IMR-90 (cell line): Measurements from ENCODE around the gene PI4KA. TPM values are rescaled to one million over a fixed set of nuclear protein-coding genes. Genes with fewer than 3 reads are reported as not detected.
A peak's percentile ranks its signal among the peaks of the same experiment; 100 is the strongest.

Experiments
- ATAC-seq: fragments of 200-7000 bp; cut with Tn5 transposase; 2 replicates; pipeline ENCODE4 v1.9.1; 2020; ENCODE audit warnings: low read depth, mild to moderate bottlenecking, moderate library complexity
- BruUV-seq: library from RNA; stranded (reverse); fragments of 400-500 nt; replicated peaks from 2 replicates; lab custom pipeline; 2021; lab: Mats Ljungman, UMichigan
- CTCF ChIA-PET: fragments of 300-600 bp; formaldehyde crosslinking; extraction: SDS; loops from one replicate; lab custom pipeline; 2021; ENCODE audit warnings: antibody characterized with exemption; lab: Yijun Ruan, JAX
- POLR2A ChIA-PET: fragments of 300-600 bp; sonication (Branson Sonifier 250); formaldehyde crosslinking; loops from one replicate; lab custom pipeline; 2022; ENCODE audit warnings: antibody characterized with exemption; ENCODE audit not compliant: unreplicated experiment; lab: Charles Lee
- DNase-seq: peaks from one replicate; pipeline ENCODE4 v3.0.0; 2013
- H2AFZ ChIP-seq: replicated peaks from 2 replicates; pipeline ENCODE3; 2013; ENCODE audit warnings: low read length, mild to moderate bottlenecking; ENCODE audit not compliant: poor library complexity
- H2AK5ac ChIP-seq: 2 replicates; pipeline ENCODE4 v1.6.1; 2013; ENCODE audit warnings: low read depth, low read length, inconsistent platforms
- H2AK9ac ChIP-seq: replicated peaks from 2 replicates; pipeline ENCODE3; 2013; ENCODE audit warnings: mild to moderate bottlenecking, low read depth, low read length, moderate library complexity; ENCODE audit not compliant: poor library complexity
- H2BK120ac ChIP-seq: 2 replicates; pipeline ENCODE4 v1.6.1; 2013; ENCODE audit warnings: low read depth, low read length, inconsistent platforms
- H2BK15ac ChIP-seq: 3 replicates; pipeline ENCODE4 v1.6.1; 2013; ENCODE audit warnings: low read depth, low read length, inconsistent platforms
- H2BK20ac ChIP-seq: 2 replicates; pipeline ENCODE4 v1.6.1; 2013; ENCODE audit warnings: low read depth, mild to moderate bottlenecking, inconsistent platforms, low read length, moderate library complexity
- H2BK5ac ChIP-seq: 2 replicates; pipeline ENCODE4 v1.6.1; 2013; ENCODE audit warnings: mild to moderate bottlenecking, low read depth, low read length, inconsistent platforms; ENCODE audit not compliant: poor library complexity, severe bottlenecking
- H3K14ac ChIP-seq: replicated peaks from 2 replicates; pipeline ENCODE4 v1.6.1; 2013; ENCODE audit warnings: low read depth, low read length, inconsistent platforms
- H3K18ac ChIP-seq: 2 replicates; pipeline ENCODE4 v1.6.1; 2013; ENCODE audit warnings: low read depth, low read length, control low read depth
- H3K23ac ChIP-seq: 2 replicates; pipeline ENCODE4 v1.6.1; 2013; ENCODE audit warnings: low read depth, low read length, inconsistent platforms
- H3K27ac ChIP-seq: 2 replicates; pipeline ENCODE4 v1.5.1; 2013; ENCODE audit warnings: mild to moderate bottlenecking, control low read depth, low read length; ENCODE audit not compliant: insufficient read depth
- H3K27me3 ChIP-seq: 2 replicates; pipeline ENCODE4 v1.6.1; 2013; ENCODE audit warnings: low read length; ENCODE audit not compliant: control insufficient read depth, insufficient read depth
- H3K36me3 ChIP-seq: 2 replicates; pipeline ENCODE4 v1.6.1; 2013; ENCODE audit warnings: low read length, mixed read lengths; ENCODE audit not compliant: control insufficient read depth, insufficient read depth
- H3K4ac ChIP-seq: 2 replicates; pipeline ENCODE4 v1.6.1; 2013; ENCODE audit warnings: low read depth, low read length, inconsistent platforms
- H3K4me1 ChIP-seq: 2 replicates; pipeline ENCODE4 v1.6.1; 2013; ENCODE audit warnings: low read length, mixed read lengths; ENCODE audit not compliant: control insufficient read depth, insufficient read depth
- H3K4me2 ChIP-seq: 2 replicates; pipeline ENCODE4 v1.6.1; 2013; ENCODE audit warnings: low read depth, mild to moderate bottlenecking, control low read depth, low read length, moderate library complexity
- H3K4me3 ChIP-seq: 2 replicates; pipeline ENCODE4 v1.5.1; 2013; ENCODE audit warnings: low read depth, mild to moderate bottlenecking, control low read depth, low read length, moderate library complexity; ENCODE audit not compliant: insufficient read depth
- H3K56ac ChIP-seq: 2 replicates; pipeline ENCODE4 v1.6.1; 2013; ENCODE audit warnings: low read length, inconsistent platforms; ENCODE audit not compliant: insufficient read depth; ENCODE audit errors: extremely low read depth
- H3K79me1 ChIP-seq, 2 experiments: 2 replicates each; pipeline ENCODE4 v1.6.1; 2013; ENCODE audit warnings: low read length in 2 of 2, inconsistent platforms in 1 of 2, low read depth in 1 of 2
- H3K9ac ChIP-seq: 2 replicates; pipeline ENCODE4 v1.6.1; 2013; ENCODE audit warnings: low read depth, low read length, control low read depth
- H3K9me1 ChIP-seq: 2 replicates; pipeline ENCODE4 v1.6.1; 2013; ENCODE audit warnings: low read length, inconsistent platforms; ENCODE audit not compliant: insufficient read depth
- H3K9me3 ChIP-seq: 2 replicates; pipeline ENCODE4 v1.6.1; 2013; ENCODE audit warnings: low read length; ENCODE audit not compliant: control insufficient read depth, insufficient read depth
- H4K20me1 ChIP-seq: 2 replicates; pipeline ENCODE4 v1.6.1; 2013; ENCODE audit warnings: low read length, inconsistent platforms; ENCODE audit not compliant: insufficient read depth
- H4K5ac ChIP-seq: 2 replicates; pipeline ENCODE4 v1.6.1; 2013; ENCODE audit warnings: mild to moderate bottlenecking, low read depth, low read length, control low read depth
- H4K8ac ChIP-seq, 2 experiments: 2 replicates each; pipeline ENCODE4 v1.6.1; 2013; ENCODE audit warnings: low read depth in 2 of 2, low read length in 2 of 2, control low read depth in 1 of 2, inconsistent platforms in 1 of 2
- H4K91ac ChIP-seq: 2 replicates; pipeline ENCODE4 v1.6.1; 2013; ENCODE audit warnings: low read depth, low read length, inconsistent platforms; ENCODE audit not compliant: insufficient read depth
- BHLHE40 ChIP-seq: fragments of 150-350 bp; IDR thresholded peaks from 2 replicates; pipeline ENCODE4 v1.6.1; 2016; ENCODE audit warnings: mild to moderate bottlenecking, low read depth, low read length
- CEBPB ChIP-seq: IDR thresholded peaks from 2 replicates; pipeline ENCODE4 v1.6.1; 2012; ENCODE audit warnings: low read depth, low read length, improper control_type of control experiment
- CHD1 ChIP-seq: IDR thresholded peaks from 2 replicates; pipeline ENCODE4 v1.6.1; 2012; ENCODE audit warnings: low read depth, low read length, improper control_type of control experiment
- FOS ChIP-seq: fragments of 150-350 bp; IDR thresholded peaks from 2 replicates; pipeline ENCODE4 v1.6.1; 2016; ENCODE audit warnings: low read depth, low read length
- MAFK ChIP-seq: IDR thresholded peaks from 2 replicates; pipeline ENCODE4 v1.6.1; 2012; ENCODE audit warnings: low read depth, low read length, improper control_type of control experiment
- MAZ ChIP-seq: IDR thresholded peaks from 2 replicates; pipeline ENCODE4 v1.6.1; 2012; ENCODE audit warnings: low read depth, mild to moderate bottlenecking, low read length, improper control_type of control experiment, moderate library complexity, borderline replicate concordance
- MXI1 ChIP-seq: IDR thresholded peaks from 2 replicates; pipeline ENCODE4 v1.6.1; 2012; ENCODE audit warnings: low read depth, mild to moderate bottlenecking, low read length, moderate library complexity, borderline replicate concordance
- NFE2L2 ChIP-seq: fragments of 150-350 bp; IDR thresholded peaks from 2 replicates; pipeline ENCODE4 v1.6.1; 2016; ENCODE audit warnings: low read depth, mild to moderate bottlenecking, low read length
- POLR2A ChIP-seq: IDR thresholded peaks from 2 replicates; pipeline ENCODE4 v1.6.1; 2012; ENCODE audit warnings: mild to moderate bottlenecking, low read depth, low read length
- RAD21 ChIP-seq: IDR thresholded peaks from 2 replicates; pipeline ENCODE4 v1.6.1; 2012; ENCODE audit warnings: low read length, improper control_type of control experiment
- RCOR1 ChIP-seq: IDR thresholded peaks from 2 replicates; pipeline ENCODE4 v1.6.1; 2012; ENCODE audit warnings: mild to moderate bottlenecking, low read length, improper control_type of control experiment; ENCODE audit not compliant: insufficient replicate concordance
- RFX5 ChIP-seq: IDR thresholded peaks from 2 replicates; pipeline ENCODE4 v1.8.0; 2012; ENCODE audit warnings: low read depth, mild to moderate bottlenecking, low read length, moderate library complexity
- SMC3 ChIP-seq: fragments of 150-350 bp; IDR thresholded peaks from 2 replicates; pipeline ENCODE4 v1.6.1; 2016; ENCODE audit warnings: low read depth, mild to moderate bottlenecking, antibody characterized with exemption, low read length, moderate library complexity
- WGBS, 2 experiments: methylation state at CpG; one replicate each; pipeline versions ENCODE4 v1.1.5 to v1.1.7; 2013; ENCODE audit warnings: missing lambda C conversion rate in 2 of 2; ENCODE audit not compliant: insufficient read length in 1 of 2; ENCODE audit errors: extremely low coverage in 2 of 2; 5-methylcytosine and 5-hydroxymethylcytosine counted together
- dilution Hi-C: fragments of 300-500 bp; cut with HindIII; formaldehyde crosslinking; loops from one replicate; pipeline ENCODE4 v1.14.3; 2018; ENCODE audit warnings: low sequenced_read_pairs; ENCODE audit not compliant: unreplicated experiment
- in situ Hi-C: fragments of 300-500 bp; cut with MboI; formaldehyde crosslinking; loops from 3 replicates; pipeline ENCODE4 v1.14.3; 2019; ENCODE audit warnings: low sequenced_read_pairs, inconsistent platforms, mixed read lengths
- intact Hi-C: fragments of 100-400 bp; cut with micrococcal nuclease; formaldehyde crosslinking; loops from 2 replicates; pipeline ENCODE4 v1.10.0; 2022
- polyA plus RNA-seq, 3 experiments: library from polyadenylated mRNA; depleted of rRNA; stranded (reverse); fragments of >200 nt; gene quantifications; 2 replicates each; pipeline ENCODE4 v1.2.3, GENCODE V29; 2012; ENCODE audit warnings: low replicate concordance in 1 of 3
- total RNA-seq: library from RNA; depleted of rRNA; stranded (reverse); fragments of >200 nt; gene quantifications from 2 replicates; pipeline ENCODE4 v1.2.3, GENCODE V29; 2012
- TF ChIP-seq, protein P1 (sequence below): fragments of 150-350 bp; IDR thresholded peaks from 2 replicates; pipeline ENCODE4 v1.6.1; 2017; ENCODE audit warnings: mild to moderate bottlenecking, antibody characterized with exemption, low read length, low read depth
- TF ChIP-seq, protein P2 (sequence below): conservative IDR thresholded peaks from 2 replicates; pipeline ENCODE4 v1.5.1; 2012; ENCODE audit warnings: mild to moderate bottlenecking, low read depth, low read length, improper control_type of control experiment
- TF ChIP-seq, protein P3 (sequence below): fragments of 150-350 bp; IDR thresholded peaks from 2 replicates; pipeline ENCODE4 v1.6.1; 2016; ENCODE audit warnings: low read depth, mild to moderate bottlenecking, low read length, moderate library complexity, borderline replicate concordance

The PI4KA gene
- total and polyA plus RNA-seq, 2 of the 4 experiments (the other 2 are of a cell fraction): 16.8 to 35.5 TPM

GRCh38 chr22:20887375-20887774, 28.8 kb upstream of the PI4KA start:
- Histone ChIP-seq H2BK120ac (no peak overlapping the region), H3K27me3 (no peaks in the 10 kb centered on the region), H3K56ac (no peak overlapping the region), H3K18ac (no peak overlapping the region), H3K9ac (no peak overlapping the region), H4K91ac (no peak overlapping the region), H2BK5ac (no peak overlapping the region), H3K23ac (no peak overlapping the region), H2AFZ (no peak overlapping the region), H3K4ac (no peak overlapping the region), H4K20me1 (peaks cover 8% of the 10 kb centered on the region), H3K9me1 (no peaks in the 10 kb centered on the region), H3K14ac (no peak overlapping the region), H3K36me3 (peaks cover 29% of the 10 kb centered on the region), H4K5ac (no peak overlapping the region), H2AK9ac (no peak overlapping the region), H2BK20ac (no peak overlapping the region), H3K4me3 (no peak overlapping the region), H3K79me1 (no peaks in the 10 kb centered on the region), H3K4me2 (no peak overlapping the region), H3K27ac (no peak overlapping the region), H2AK5ac (no peak overlapping the region), H2BK15ac (no peak overlapping the region), H3K9me3 (no peaks in the 10 kb centered on the region), H3K4me1 (peaks cover 5% of the 10 kb centered on the region), H4K8ac (no peak overlapping the region)
- TF ChIP-seq NFE2L2 (no peak), POLR2A (no peak), BHLHE40 (no peak), RCOR1 (no peak), MAZ (no peak), SMC3 (no peak), CEBPB (no peak), RFX5 (no peak), RAD21 (no peak), MXI1 (no peak), FOS (no peak), MAFK (no peak), CHD1 (no peak)
- TF ChIP-seq, protein P1, sequence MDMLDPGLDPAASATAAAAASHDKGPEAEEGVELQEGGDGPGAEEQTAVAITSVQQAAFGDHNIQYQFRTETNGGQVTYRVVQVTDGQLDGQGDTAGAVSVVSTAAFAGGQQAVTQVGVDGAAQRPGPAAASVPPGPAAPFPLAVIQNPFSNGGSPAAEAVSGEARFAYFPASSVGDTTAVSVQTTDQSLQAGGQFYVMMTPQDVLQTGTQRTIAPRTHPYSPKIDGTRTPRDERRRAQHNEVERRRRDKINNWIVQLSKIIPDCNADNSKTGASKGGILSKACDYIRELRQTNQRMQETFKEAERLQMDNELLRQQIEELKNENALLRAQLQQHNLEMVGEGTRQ: no peak
- TF ChIP-seq, protein P2, sequence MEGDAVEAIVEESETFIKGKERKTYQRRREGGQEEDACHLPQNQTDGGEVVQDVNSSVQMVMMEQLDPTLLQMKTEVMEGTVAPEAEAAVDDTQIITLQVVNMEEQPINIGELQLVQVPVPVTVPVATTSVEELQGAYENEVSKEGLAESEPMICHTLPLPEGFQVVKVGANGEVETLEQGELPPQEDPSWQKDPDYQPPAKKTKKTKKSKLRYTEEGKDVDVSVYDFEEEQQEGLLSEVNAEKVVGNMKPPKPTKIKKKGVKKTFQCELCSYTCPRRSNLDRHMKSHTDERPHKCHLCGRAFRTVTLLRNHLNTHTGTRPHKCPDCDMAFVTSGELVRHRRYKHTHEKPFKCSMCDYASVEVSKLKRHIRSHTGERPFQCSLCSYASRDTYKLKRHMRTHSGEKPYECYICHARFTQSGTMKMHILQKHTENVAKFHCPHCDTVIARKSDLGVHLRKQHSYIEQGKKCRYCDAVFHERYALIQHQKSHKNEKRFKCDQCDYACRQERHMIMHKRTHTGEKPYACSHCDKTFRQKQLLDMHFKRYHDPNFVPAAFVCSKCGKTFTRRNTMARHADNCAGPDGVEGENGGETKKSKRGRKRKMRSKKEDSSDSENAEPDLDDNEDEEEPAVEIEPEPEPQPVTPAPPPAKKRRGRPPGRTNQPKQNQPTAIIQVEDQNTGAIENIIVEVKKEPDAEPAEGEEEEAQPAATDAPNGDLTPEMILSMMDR: no peak
- TF ChIP-seq, protein P3, sequence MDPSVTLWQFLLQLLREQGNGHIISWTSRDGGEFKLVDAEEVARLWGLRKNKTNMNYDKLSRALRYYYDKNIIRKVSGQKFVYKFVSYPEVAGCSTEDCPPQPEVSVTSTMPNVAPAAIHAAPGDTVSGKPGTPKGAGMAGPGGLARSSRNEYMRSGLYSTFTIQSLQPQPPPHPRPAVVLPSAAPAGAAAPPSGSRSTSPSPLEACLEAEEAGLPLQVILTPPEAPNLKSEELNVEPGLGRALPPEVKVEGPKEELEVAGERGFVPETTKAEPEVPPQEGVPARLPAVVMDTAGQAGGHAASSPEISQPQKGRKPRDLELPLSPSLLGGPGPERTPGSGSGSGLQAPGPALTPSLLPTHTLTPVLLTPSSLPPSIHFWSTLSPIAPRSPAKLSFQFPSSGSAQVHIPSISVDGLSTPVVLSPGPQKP: no peak
- ChIA-PET POLR2A (no interaction called here), CTCF (no interaction called here)
- BruUV-seq: no TSS peak
- intact Hi-C loops: loop anchor here (10.0 kb wide), 1 partner anchor 67 kb away; no protein-coding TSS in a partner anchor
- ATAC-seq: no peak
- peak; percentile 49 for DNase-seq
- dilution Hi-C loops: no loop called here
- 88% methylated on average over 1 of the region's 5 CpGs; no CpG with 5 or more reads in 1 of the 2 experiments for WGBS, 2 experiments
- in situ Hi-C loops: no loop called here
